ENCODE results near the gene RNF145.

The RNF145 gene

DNA sequence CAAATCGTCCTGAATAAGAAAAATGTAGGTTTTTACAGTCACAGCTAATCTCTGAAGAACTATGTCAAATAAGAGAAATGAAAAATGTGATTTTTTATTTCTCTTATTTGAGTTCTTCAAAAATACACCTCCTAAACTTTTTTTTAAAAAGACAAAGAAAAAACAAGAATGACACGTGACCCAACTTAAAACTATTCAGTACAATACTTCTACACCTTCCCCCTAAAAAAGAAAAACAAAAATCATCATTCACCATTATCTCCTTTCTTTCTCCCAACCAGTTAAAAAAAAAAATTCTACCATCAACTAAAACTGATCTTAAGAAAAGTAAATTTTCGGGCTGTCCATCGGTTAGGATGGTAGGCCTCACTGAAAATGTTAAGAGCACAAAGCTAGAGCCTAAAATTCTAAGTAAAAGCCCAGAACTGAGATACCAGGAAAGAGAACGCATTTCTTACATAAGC lies 2.1 kb downstream of the RNF145 start:
- H3K4me3 ChIP-seq (ENCODE audit: low read depth, low read length, poor library complexity, severe bottlenecking): peak overlapping the region; percentile 93
- H3K27me3 ChIP-seq (ENCODE audit: insufficient read depth, low read length): no peaks in the 10 kb centered on the region
- H3K79me2 ChIP-seq (ENCODE audit: insufficient read depth, low read length): peaks cover 55% of the 10 kb centered on the region
- no peaks in the 10 kb centered on the region for H4K20me1 ChIP-seq (ENCODE audit: insufficient read depth, low read length)
- no peaks in the 10 kb centered on the region for H3K9me3 ChIP-seq (ENCODE audit: low read length)
- no peaks in the 10 kb centered on the region for H3K9me2 ChIP-seq (ENCODE audit: low read depth, low read length)
- H3K4me2 ChIP-seq (ENCODE audit: low read length): peak overlapping the region; percentile 80
- no peak overlapping the region for H2AFZ ChIP-seq (ENCODE audit: low read length)
- peak overlapping the region; percentile 93 for H3K27ac ChIP-seq (ENCODE audit: low read depth, low read length, poor library complexity, severe bottlenecking)
- H3F3A ChIP-seq (ENCODE audit: insufficient read depth, low read length): no peaks in the 10 kb centered on the region
- H3K36me3 ChIP-seq (ENCODE audit: insufficient read depth, low read length): peaks cover 12% of the 10 kb centered on the region; the same call in 1 of the 2 replicates
- H3K4me1 ChIP-seq (ENCODE audit: insufficient read depth, low read length, severe bottlenecking): peaks cover 60% of the 10 kb centered on the region
- no peak for TF ChIP-seq EZH2 (IDR thresholded peaks at IDR 0.05; ENCODE audit: borderline replicate concordance, low read length)
- TF ChIP-seq, protein P1, sequence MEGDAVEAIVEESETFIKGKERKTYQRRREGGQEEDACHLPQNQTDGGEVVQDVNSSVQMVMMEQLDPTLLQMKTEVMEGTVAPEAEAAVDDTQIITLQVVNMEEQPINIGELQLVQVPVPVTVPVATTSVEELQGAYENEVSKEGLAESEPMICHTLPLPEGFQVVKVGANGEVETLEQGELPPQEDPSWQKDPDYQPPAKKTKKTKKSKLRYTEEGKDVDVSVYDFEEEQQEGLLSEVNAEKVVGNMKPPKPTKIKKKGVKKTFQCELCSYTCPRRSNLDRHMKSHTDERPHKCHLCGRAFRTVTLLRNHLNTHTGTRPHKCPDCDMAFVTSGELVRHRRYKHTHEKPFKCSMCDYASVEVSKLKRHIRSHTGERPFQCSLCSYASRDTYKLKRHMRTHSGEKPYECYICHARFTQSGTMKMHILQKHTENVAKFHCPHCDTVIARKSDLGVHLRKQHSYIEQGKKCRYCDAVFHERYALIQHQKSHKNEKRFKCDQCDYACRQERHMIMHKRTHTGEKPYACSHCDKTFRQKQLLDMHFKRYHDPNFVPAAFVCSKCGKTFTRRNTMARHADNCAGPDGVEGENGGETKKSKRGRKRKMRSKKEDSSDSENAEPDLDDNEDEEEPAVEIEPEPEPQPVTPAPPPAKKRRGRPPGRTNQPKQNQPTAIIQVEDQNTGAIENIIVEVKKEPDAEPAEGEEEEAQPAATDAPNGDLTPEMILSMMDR (IDR thresholded peaks at IDR 0.05; ENCODE audit: low read length): no peak
- peak overlapping the region; percentile 77 for H3K9ac ChIP-seq (ENCODE audit: low read length)

DNA sequence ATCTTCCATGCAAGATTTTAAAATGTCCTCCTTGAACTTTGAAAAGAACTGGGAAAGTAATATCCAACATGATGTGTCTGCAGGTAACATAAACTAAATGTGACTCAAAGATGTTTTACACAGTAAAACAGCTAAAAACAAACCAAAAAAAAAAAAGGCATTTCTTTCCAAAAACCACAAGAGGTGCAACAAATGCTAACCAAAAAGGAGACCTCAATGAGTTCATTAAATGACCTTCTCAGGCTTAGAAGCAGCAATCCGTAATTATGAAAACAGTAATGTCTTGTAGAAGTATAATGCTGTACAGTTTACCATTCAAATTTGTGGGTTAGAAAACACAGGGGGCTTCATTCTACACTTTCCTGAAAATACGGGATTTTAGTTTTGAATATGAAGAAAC lies 2.5 kb downstream of the RNF145 start:
- peak overlapping the region; percentile 77 for H3K9ac ChIP-seq (ENCODE audit: low read length)
- TF ChIP-seq EZH2 (IDR thresholded peaks at IDR 0.05; ENCODE audit: borderline replicate concordance, low read length): no peak
- TF ChIP-seq, protein P1 (IDR thresholded peaks at IDR 0.05; ENCODE audit: low read length): no peak
- peak overlapping the region; percentile 80 for H3K4me2 ChIP-seq (ENCODE audit: low read length)
- peaks cover 15% of the 10 kb centered on the region; the same call in 1 of the 2 replicates for H3K36me3 ChIP-seq (ENCODE audit: insufficient read depth, low read length)
- H3K9me2 ChIP-seq (ENCODE audit: low read depth, low read length): no peaks in the 10 kb centered on the region
- H3K79me2 ChIP-seq (ENCODE audit: insufficient read depth, low read length): peaks cover 60% of the 10 kb centered on the region
- no peaks in the 10 kb centered on the region for H3F3A ChIP-seq (ENCODE audit: insufficient read depth, low read length)
- no peaks in the 10 kb centered on the region for H3K27me3 ChIP-seq (ENCODE audit: insufficient read depth, low read length)
- no peaks in the 10 kb centered on the region for H4K20me1 ChIP-seq (ENCODE audit: insufficient read depth, low read length)
- H3K4me3 ChIP-seq (ENCODE audit: low read depth, low read length, poor library complexity, severe bottlenecking): peak overlapping the region; percentile 93
- H3K27ac ChIP-seq (ENCODE audit: low read depth, low read length, poor library complexity, severe bottlenecking): peak overlapping the region; percentile 93
- H3K4me1 ChIP-seq (ENCODE audit: insufficient read depth, low read length, severe bottlenecking): peaks cover 60% of the 10 kb centered on the region
- H3K9me3 ChIP-seq (ENCODE audit: low read length): no peaks in the 10 kb centered on the region
- no peak overlapping the region for H2AFZ ChIP-seq (ENCODE audit: low read length)

DNA sequence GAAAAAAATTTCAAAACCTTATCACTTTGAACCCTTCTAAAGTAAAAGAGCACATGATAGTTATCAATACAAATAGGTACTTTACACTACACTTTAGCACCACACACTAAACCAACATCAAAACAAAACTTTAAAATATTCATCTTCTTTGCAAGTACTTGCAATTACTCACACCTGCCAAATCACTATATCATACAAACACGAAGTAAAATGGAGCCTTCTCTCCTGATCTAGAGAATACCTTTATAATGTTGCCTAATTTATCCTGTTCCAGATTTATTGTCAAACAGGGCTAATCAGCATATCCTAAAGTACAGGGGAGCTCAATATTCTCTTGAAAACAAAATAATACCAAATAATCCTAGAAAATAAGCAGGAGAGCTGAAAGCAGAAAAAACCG lies 3.0 kb downstream of the RNF145 start:
- TF ChIP-seq EZH2 (IDR thresholded peaks at IDR 0.05; ENCODE audit: borderline replicate concordance, low read length): no peak
- TF ChIP-seq, protein P1 (IDR thresholded peaks at IDR 0.05; ENCODE audit: low read length): no peak
- no peaks in the 10 kb centered on the region for H4K20me1 ChIP-seq (ENCODE audit: insufficient read depth, low read length)
- H3F3A ChIP-seq (ENCODE audit: insufficient read depth, low read length): no peaks in the 10 kb centered on the region
- peaks cover 16% of the 10 kb centered on the region; the same call in 1 of the 2 replicates for H3K36me3 ChIP-seq (ENCODE audit: insufficient read depth, low read length)
- H3K27ac ChIP-seq (ENCODE audit: low read depth, low read length, poor library complexity, severe bottlenecking): peak overlapping the region; percentile 93
- no peaks in the 10 kb centered on the region for H3K9me3 ChIP-seq (ENCODE audit: low read length)
- no peaks in the 10 kb centered on the region for H3K9me2 ChIP-seq (ENCODE audit: low read depth, low read length)
- no peaks in the 10 kb centered on the region for H3K27me3 ChIP-seq (ENCODE audit: insufficient read depth, low read length)
- peak overlapping the region; percentile 80 for H3K4me2 ChIP-seq (ENCODE audit: low read length)
- peak overlapping the region; percentile 93 for H3K4me3 ChIP-seq (ENCODE audit: low read depth, low read length, poor library complexity, severe bottlenecking)
- peak overlapping the region; percentile 77 for H3K9ac ChIP-seq (ENCODE audit: low read length)
- H3K79me2 ChIP-seq (ENCODE audit: insufficient read depth, low read length): peaks cover 61% of the 10 kb centered on the region
- peaks cover 57% of the 10 kb centered on the region for H3K4me1 ChIP-seq (ENCODE audit: insufficient read depth, low read length, severe bottlenecking)
- H2AFZ ChIP-seq (ENCODE audit: low read length): no peak overlapping the region

Measured in OCI-LY1 (cell line).